ACC112 (cell line): Measurements from ENCODE around the gene CTNNBL1.
"Not testable (repeated sequence)": the region's sequence is repeated elsewhere in the genome, so short reads cannot be mapped to it uniquely, and the experiment has no call there.

Source experiments
- H2AFZ ChIP-seq: fragments of 200-600 bp; sonication (generic); one replicate; pipeline ENCODE4 v1.6.0; 2017; ENCODE audit warnings: antibody characterized with exemption, low read length; ENCODE audit not compliant: unreplicated experiment
- H3K27ac ChIP-seq: fragments of 200-600 bp; sonication (generic); 2 replicates; pipeline ENCODE4 v1.5.1; 2014; ENCODE audit warnings: low read depth, mild to moderate bottlenecking, antibody characterized with exemption, low read length, moderate library complexity
- H3K27me3 ChIP-seq: fragments of 200-600 bp; sonication (generic); 2 replicates; pipeline ENCODE4 v1.6.1; 2014; ENCODE audit warnings: mild to moderate bottlenecking, antibody characterized with exemption, low read length, moderate library complexity, mixed read lengths; ENCODE audit not compliant: insufficient read depth
- H3K36me3 ChIP-seq: fragments of 200-600 bp; sonication (generic); 2 replicates; pipeline ENCODE4 v1.6.1; 2016; ENCODE audit warnings: mild to moderate bottlenecking, antibody characterized with exemption, low read length, moderate library complexity, mixed read lengths; ENCODE audit not compliant: insufficient read depth
- H3K4me1 ChIP-seq: fragments of 200-600 bp; sonication (generic); one replicate; pipeline ENCODE4 v1.6.1; 2016; ENCODE audit warnings: low read length, mixed read lengths; ENCODE audit not compliant: insufficient read depth, unreplicated experiment, control insufficient read depth
- H3K4me3 ChIP-seq: fragments of 200-600 bp; sonication (generic); 2 replicates; pipeline ENCODE4 v1.5.1; 2014; ENCODE audit warnings: mild to moderate bottlenecking, low read depth, low read length
- H3K79me2 ChIP-seq: fragments of 200-600 bp; sonication (generic); one replicate; pipeline ENCODE4 v1.6.0; 2016; ENCODE audit warnings: low read length; ENCODE audit not compliant: control insufficient read depth, unreplicated experiment, insufficient read depth

The CTNNBL1 gene

GRCh38 chr20:37711001-37711400 is 17.2 kb downstream of the CTNNBL1 start:
- H3K36me3 ChIP-seq, result 0 out of 2 replicates have a peak, but pooled peaks cover under 1% of the 10 kb centered on the region
- H3K27ac ChIP-seq, result no peak overlapping the region
- no peaks in the 10 kb centered on the region for H3K4me1 ChIP-seq
- H2AFZ ChIP-seq, result no peak overlapping the region
- H3K27me3 ChIP-seq, result no peaks in the 10 kb centered on the region
- H3K4me3 ChIP-seq, result no peak overlapping the region
- H3K79me2 ChIP-seq, result peaks cover 78% of the 10 kb centered on the region

GRCh38 chr20:37711994-37712964 is 18.4 kb downstream of the CTNNBL1 start:
- Histone ChIP-seq H3K79me2 (peaks cover 78% of the 10 kb centered on the region), H3K27ac (no peak overlapping the region), H3K27me3 (no peaks in the 10 kb centered on the region), H3K4me1 (no peaks in the 10 kb centered on the region), H2AFZ (no peak overlapping the region), H3K36me3 (peaks cover 4% of the 10 kb centered on the region; the same call in 1 of the 2 replicates), H3K4me3 (no peak overlapping the region)

- Histone ChIP-seq H3K4me3 (no peak overlapping the region), H3K27me3 (no peaks in the 10 kb centered on the region), H3K36me3 (peaks cover 4% of the 10 kb centered on the region; the same call in 1 of the 2 replicates), H2AFZ (no peak overlapping the region), H3K4me1 (no peaks in the 10 kb centered on the region), H3K79me2 (peaks cover 69% of the 10 kb centered on the region), H3K27ac (no peak overlapping the region)
Measured at GRCh38 chr20:37713396-37713795, 19.6 kb downstream of the CTNNBL1 start.

- Histone ChIP-seq H3K27me3 (no peaks in the 10 kb centered on the region), H3K4me1 (no peaks in the 10 kb centered on the region), H2AFZ (no peak overlapping the region), H3K4me3 (no peak overlapping the region), H3K27ac (no peak overlapping the region), H3K36me3 (peaks cover 4% of the 10 kb centered on the region; the same call in 1 of the 2 replicates), H3K79me2 (peaks cover 62% of the 10 kb centered on the region)
Measured at GRCh38 chr20:37714978-37715672, 21.3 kb downstream of the CTNNBL1 start.

- Histone ChIP-seq H3K4me3 (no peak overlapping the region), H2AFZ (no peak overlapping the region), H3K79me2 (peaks cover 31% of the 10 kb centered on the region), H3K27ac (no peak overlapping the region), H3K4me1 (no peaks in the 10 kb centered on the region), H3K36me3 (peaks cover under 1% of the 10 kb centered on the region; the same call in 1 of the 2 replicates), H3K27me3 (no peaks in the 10 kb centered on the region)
Measured at GRCh38 chr20:37721751-37722150, 27.9 kb downstream of the CTNNBL1 start.

GRCh38 chr20:37722312-37722711 is 28.5 kb downstream of the CTNNBL1 start:
- not testable (repeated sequence) for H3K36me3 ChIP-seq, H3K4me1 ChIP-seq, H3K27ac ChIP-seq, H3K27me3 ChIP-seq, H3K4me3 ChIP-seq, H2AFZ ChIP-seq
- H3K79me2 ChIP-seq, result peaks cover 29% of the 10 kb centered on the region

- no peak overlapping the region for H3K4me3 ChIP-seq
- no peak overlapping the region for H2AFZ ChIP-seq
- H3K36me3 ChIP-seq, result no peaks in the 10 kb centered on the region
- H3K27me3 ChIP-seq, result no peaks in the 10 kb centered on the region
- peaks cover 11% of the 10 kb centered on the region for H3K4me1 ChIP-seq
- H3K27ac ChIP-seq, result no peak overlapping the region
- peaks cover 31% of the 10 kb centered on the region for H3K79me2 ChIP-seq
Measured at GRCh38 chr20:37723668-37724067, 29.8 kb downstream of the CTNNBL1 start.

GRCh38 chr20:37725165-37725564 is 31.3 kb downstream of the CTNNBL1 start:
- H2AFZ ChIP-seq, result no peak overlapping the region
- H3K27ac ChIP-seq, result no peak overlapping the region
- H3K27me3 ChIP-seq, result no peaks in the 10 kb centered on the region
- H3K4me1 ChIP-seq, result peaks cover 17% of the 10 kb centered on the region
- H3K4me3 ChIP-seq, result no peak overlapping the region
- H3K36me3 ChIP-seq, result no peaks in the 10 kb centered on the region
- H3K79me2 ChIP-seq, result peaks cover 34% of the 10 kb centered on the region

GRCh38 chr20:37725855-37726254 is 32.0 kb downstream of the CTNNBL1 start:
- peaks cover 36% of the 10 kb centered on the region for H3K79me2 ChIP-seq
- no peak overlapping the region for H3K27ac ChIP-seq
- H3K27me3 ChIP-seq, result no peaks in the 10 kb centered on the region
- no peak overlapping the region for H3K4me3 ChIP-seq
- H3K36me3 ChIP-seq, result no peaks in the 10 kb centered on the region
- H2AFZ ChIP-seq, result no peak overlapping the region
- H3K4me1 ChIP-seq, result peaks cover 21% of the 10 kb centered on the region

- no peak overlapping the region for H3K4me3 ChIP-seq
- peaks cover 21% of the 10 kb centered on the region for H3K4me1 ChIP-seq
- no peak overlapping the region for H3K27ac ChIP-seq
- no peaks in the 10 kb centered on the region; the same call in 1 of the 2 replicates for H3K36me3 ChIP-seq
- no peak overlapping the region for H2AFZ ChIP-seq
- peaks cover 33% of the 10 kb centered on the region for H3K79me2 ChIP-seq
- no peaks in the 10 kb centered on the region for H3K27me3 ChIP-seq
Measured at GRCh38 chr20:37726321-37726720, 32.5 kb downstream of the CTNNBL1 start.
